Right lobe of liver (tissue), 6 donors: ENCODE results near the gene CTRB2. TPM values are rescaled to one million over a fixed set of nuclear protein-coding genes. Genes with fewer than 3 reads are reported as not detected.
"Not testable (repeated sequence)": the region's sequence is repeated elsewhere in the genome, so short reads cannot be mapped to it uniquely, and the experiment has no call there.

Source experiments
- ATAC-seq, 4 donors: fragments of 200-7000 bp; cut with Tn5 transposase; one replicate each; pipeline ENCODE4 v1.9.1; 2020; ENCODE audit warnings: mild to moderate bottlenecking in 4 of 4, moderate library complexity in 4 of 4
- DNase-seq, 3 donors: peaks; one replicate each; pipeline ENCODE4 v3.0.0-alpha.2; 2020
- H3K27ac ChIP-seq, 3 donors: fragments of 200-600 bp; one replicate each; pipeline ENCODE4 v1.8.0; 2022
- H3K27me3 ChIP-seq, 2 donors: fragments of 200-600 bp; one replicate each; pipeline ENCODE4 v1.8.0; 2022
- H3K36me3 ChIP-seq, 4 donors: fragments of 200-600 bp; sonication (generic) in 1 of 4; one replicate each; pipeline versions ENCODE4 v1.5.1 to v1.8.0; 2017 to 2022; ENCODE audit warnings: control low read depth in 1 of 4
- H3K4me1 ChIP-seq, 4 donors: fragments of 200-600 bp; sonication (generic) in 1 of 4; one replicate each; pipeline versions ENCODE4 v1.5.1 to v1.8.0; 2017 to 2022; ENCODE audit warnings: control low read depth in 1 of 4
- H3K4me3 ChIP-seq, 3 donors: fragments of 200-600 bp; one replicate each; pipeline ENCODE4 v1.8.0; 2022
- H3K9me3 ChIP-seq, 4 donors: fragments of 200-600 bp; sonication (generic) in 1 of 4; one replicate each; pipeline versions ENCODE4 v1.5.1 to v1.8.0; 2017 to 2022; ENCODE audit warnings: control low read depth in 1 of 4
- CTCF ChIP-seq, 4 donors: fragments of 200-600 bp in 3 of 4; fragments of 450-650 bp in 1 of 4; IDR thresholded peaks; one replicate each; pipeline versions ENCODE4 v1.5.1 to v1.8.0; 2016 to 2022; ENCODE audit warnings: antibody characterized with exemption in 4 of 4, mild to moderate bottlenecking in 2 of 4
- POLR2A ChIP-seq: fragments of 450-650 bp; IDR thresholded peaks from one replicate; pipeline ENCODE4 v1.6.1; 2017; ENCODE audit warnings: antibody characterized with exemption, mild to moderate bottlenecking
- WGBS: methylation state at CpG from one replicate; pipeline ENCODE4 v1.1.6; 2018; ENCODE audit warnings: low coverage, low lambda C conversion rate; ENCODE audit not compliant: insufficient coverage; ENCODE audit errors: missing lambda C conversion rate; 5-methylcytosine and 5-hydroxymethylcytosine counted together
- intact Hi-C, 2 donors: fragments of 100-400 bp; cut with DNase I; formaldehyde crosslinking; loops; one replicate each; pipeline versions ENCODE4 v1.11.2 to v1.14.1; 2022
- total RNA-seq, 6 experiments: library from RNA; depleted of rRNA in 2 of 6; stranded (reverse); fragments of >200 nt in 2 of 6; fragmentation: NEBNext Ultra II Directional in 3 of 6; extraction: Animal tissue kit (Norgen Biotek cat#: 25700) in 3 of 6; gene quantifications; one replicate each; pipeline versions ENCODE4 v1.1.0 to v1.2.4, GENCODE V29; 2016 to 2023
- donor health status: DM: no; HTN: yes; CAD: no.
- donor health status: DM: no; HTN: no; CAD: no.
- donor health status: DM: no; HTN: no; CAD: no.
- donor health status: DM: no; HTN: yes; CAD: no.
- donor health status: DM: no; HTN: yes; CAD: no.

The CTRB2 gene
- total RNA-seq, 6 experiments from 2014 or later: not detected

GRCh38 chr16:75241955-75242354 is 35.0 kb upstream of the CTRB2 start:
- no peaks in the 10 kb centered on the region for H3K27me3 ChIP-seq
- peaks cover 0 to 13% (median 5%) of the 10 kb centered on the region in 4 donors for H3K36me3 ChIP-seq
- H3K27ac ChIP-seq: no peak overlapping the region
- TF ChIP-seq CTCF (IDR thresholded peaks at IDR 0.05) (no peak), POLR2A (no peak)
- no peaks in the 10 kb centered on the region for H3K9me3 ChIP-seq
- ATAC-seq (no peak), DNase-seq (no peak)
- H3K4me3 ChIP-seq: no peak overlapping the region
- no CpG with 5 or more reads among the region's 13 CpGs for WGBS
- intact Hi-C loops: no loop called here
- H3K4me1 ChIP-seq: peaks cover 0 to 20% (median 7%) of the 10 kb centered on the region in 4 donors

DNA sequence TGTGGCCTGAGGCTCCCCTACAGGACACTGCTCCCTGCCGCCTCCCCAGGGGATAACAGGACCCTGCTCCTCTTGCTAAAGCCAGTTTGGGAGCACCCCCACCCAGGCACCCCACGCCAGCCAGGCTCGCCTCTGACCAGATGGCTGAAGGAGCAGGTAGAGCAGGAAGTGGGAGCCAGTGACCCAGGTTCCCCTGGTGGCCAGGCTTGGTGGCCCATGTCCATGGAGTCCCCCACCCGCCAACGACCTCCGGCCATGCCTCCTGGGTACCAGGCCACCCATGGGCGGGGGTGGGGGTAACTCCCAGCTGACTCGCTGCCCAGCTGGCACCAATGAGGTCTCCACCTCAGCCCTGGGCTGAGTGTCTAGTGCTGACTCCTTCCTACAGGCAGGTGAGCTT is 34.5 kb upstream of the CTRB2 start:
- no peak for DNase-seq
- Histone ChIP-seq H3K36me3 (peaks cover 0 to 13% (median 5%) of the 10 kb centered on the region in 4 donors), H3K4me1 (peaks cover 0 to 20% (median 7%) of the 10 kb centered on the region in 4 donors), H3K9me3 (no peaks in the 10 kb centered on the region), H3K4me3 (no peak overlapping the region), H3K27me3 (no peaks in the 10 kb centered on the region), H3K27ac (no peak overlapping the region)
- ATAC-seq: no peak
- TF ChIP-seq CTCF (IDR thresholded peaks at IDR 0.05): no peak
- TF ChIP-seq POLR2A: no peak
- intact Hi-C loops: no loop called here
- WGBS: no CpG with 5 or more reads among the region's 8 CpGs

- ATAC-seq, H3K27ac ChIP-seq, H3K4me3 ChIP-seq, H3K27me3 ChIP-seq, DNase-seq, H3K9me3 ChIP-seq, intact Hi-C loops: not testable (repeated sequence)
- peaks cover 0 to 13% (median 5%) of the 10 kb centered on the region in 4 donors for H3K36me3 ChIP-seq
- 72% methylated on average over 2 of the region's 7 CpGs for whole genome bisulfite sequencing
- H3K4me1 ChIP-seq: peaks cover 0 to 14% (median 4%) of the 10 kb centered on the region in 4 donors
Observed at GRCh38 chr16:75240633-75241032, 33.7 kb upstream of the CTRB2 start.

- intact Hi-C loops: loop anchor here in 1 of 2 donors (10.0 kb wide), 1 partner anchor 145 kb away; no protein-coding TSS in a partner anchor
- WGBS: no CpG with 5 or more reads among the region's 19 CpGs
- Histone ChIP-seq H3K4me1 (peaks cover 0 to 4% (median 0%) of the 10 kb centered on the region in 4 donors), H3K27me3 (no peaks in the 10 kb centered on the region), H3K27ac (no peak overlapping the region), H3K9me3 (no peaks in the 10 kb centered on the region), H3K36me3 (peaks cover 0 to 13% (median 5%) of the 10 kb centered on the region in 4 donors), H3K4me3 (no peak overlapping the region)
- TF ChIP-seq POLR2A (no peak), CTCF (IDR thresholded peaks at IDR 0.05) (no peak)
- ATAC-seq (no peak), DNase-seq (no peak)
Observed at GRCh38 chr16:75239542-75240122, 32.7 kb upstream of the CTRB2 start.

DNA sequence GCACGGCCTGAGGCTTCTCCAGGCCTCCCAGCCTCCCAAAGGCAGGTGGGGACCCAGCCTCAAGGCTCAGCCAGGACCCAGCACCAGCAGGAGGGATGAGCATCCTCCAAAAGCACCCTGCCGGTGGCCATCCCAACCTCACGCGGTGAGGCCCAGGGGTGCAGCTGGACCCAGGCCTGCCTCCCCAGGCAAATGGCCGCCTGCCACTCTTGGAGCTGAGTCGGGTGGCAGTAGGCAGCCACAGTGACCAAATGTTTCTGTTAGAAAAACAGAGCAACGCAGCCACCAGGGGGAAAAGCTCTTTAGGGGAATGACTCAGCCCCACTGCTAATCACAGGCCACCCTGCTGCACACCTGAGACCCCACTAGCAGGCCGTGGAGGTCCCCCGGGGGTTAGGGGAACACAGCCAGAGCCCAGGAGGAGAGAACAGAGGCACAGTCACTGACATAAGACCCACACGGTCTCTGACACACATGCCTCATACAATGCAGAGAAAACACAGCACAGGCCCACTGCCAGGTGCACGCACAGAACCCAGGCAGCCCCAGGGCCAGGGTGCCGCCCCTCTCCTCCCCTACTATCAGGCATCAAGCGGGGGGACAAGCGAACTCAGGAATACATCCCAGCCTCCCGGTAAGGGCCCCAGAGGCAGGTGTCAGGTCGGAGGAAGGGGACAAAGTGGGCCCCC is 32.0 kb upstream of the CTRB2 start:
- intact Hi-C loops: loop anchor here in 1 of 2 donors (10.0 kb wide), 1 partner anchor 146 kb away; no protein-coding TSS in a partner anchor
- Histone ChIP-seq H3K27me3 (no peaks in the 10 kb centered on the region), H3K4me1 (no peaks in the 10 kb centered on the region), H3K4me3 (no peak overlapping the region), H3K36me3 (peaks cover 0 to 13% (median 5%) of the 10 kb centered on the region in 4 donors), H3K9me3 (no peaks in the 10 kb centered on the region), H3K27ac (no peak overlapping the region)
- DNase-seq (peak in 1 of 3 donors; percentile 51), ATAC-seq (no peak)
- no peak for TF ChIP-seq CTCF (IDR thresholded peaks at IDR 0.05)
- TF ChIP-seq POLR2A: no peak
- WGBS: 60% methylated on average over 1 of the region's 16 CpGs
